OCI-LY3 (cell line): ENCODE measurements around the gene ACACA.

Experiments
- H2AFZ ChIP-seq: fragments of 200-600, 300-600 bp; shearing (Covaris generic); 2 replicates; pipeline ENCODE4 v1.6.0; 2014; ENCODE audit warnings: antibody characterized with exemption, low read depth, low read length
- H3K27ac ChIP-seq: fragments of 200-600, 300-600 bp; sonication (generic); 2 replicates; pipeline ENCODE4 v1.5.1; 2014; ENCODE audit warnings: mild to moderate bottlenecking, low read length, moderate library complexity, mixed read lengths
- H3K27me3 ChIP-seq: fragments of 200-600, 300-600 bp; sonication (generic); 2 replicates; pipeline ENCODE4 v1.6.1; 2014; ENCODE audit warnings: low read depth, low read length, mixed read lengths
- H3K36me3 ChIP-seq: fragments of 200-600, 300-600 bp; sonication (generic); replicated peaks from 2 replicates; pipeline ENCODE3; 2014; ENCODE audit warnings: low read depth, low read length, mixed read lengths
- H3K4me1 ChIP-seq: fragments of 300-600, 200-600 bp; sonication (generic); 2 replicates; pipeline ENCODE4 v1.6.1; 2014; ENCODE audit warnings: low read length, mixed read lengths
- H3K4me2 ChIP-seq: fragments of 200-600, 300-600 bp; sonication (generic); 2 replicates; pipeline ENCODE4 v1.6.1; 2014; ENCODE audit warnings: low read length, mixed read lengths
- H3K4me3 ChIP-seq: fragments of 300-600, 200-600 bp; sonication (generic); 2 replicates; pipeline ENCODE4 v1.5.1; 2014; ENCODE audit warnings: antibody characterized with exemption, mild to moderate bottlenecking, low read length, moderate library complexity
- H3K79me2 ChIP-seq: fragments of 300-600, 200-600 bp; shearing (Covaris generic); 2 replicates; pipeline ENCODE4 v1.6.1; 2014; ENCODE audit warnings: mild to moderate bottlenecking, low read length, mixed read lengths
- H3K9ac ChIP-seq: fragments of 300-600, 200-600 bp; shearing (Covaris generic); 2 replicates; pipeline ENCODE4 v1.6.0; 2014; ENCODE audit warnings: mild to moderate bottlenecking, low read length, moderate library complexity
- H3K9me3 ChIP-seq: fragments of 200-600, 300-600 bp; shearing (Covaris generic); 2 replicates; pipeline ENCODE4 v1.6.1; 2014; ENCODE audit warnings: low read length, mixed read lengths; ENCODE audit not compliant: insufficient read depth
- H4K20me1 ChIP-seq: fragments of 200-600, 300-600 bp; sonication (generic); 2 replicates; pipeline ENCODE4 v1.6.1; 2016; ENCODE audit warnings: low read length, mixed read lengths; ENCODE audit not compliant: insufficient read depth
- CTCF ChIP-seq: fragments of 200-600, 300-600 bp; sonication (generic); IDR thresholded peaks from 2 replicates; pipeline ENCODE4 v1.5.1; 2014; ENCODE audit warnings: antibody characterized with exemption, low read length, low read depth
- EZH2phosphoT487 ChIP-seq: fragments of 200-600 bp; shearing (Covaris generic); IDR thresholded peaks from 2 replicates; pipeline ENCODE4 v1.6.1; 2018; ENCODE audit warnings: antibody characterized with exemption, mixed run types, low read depth

ACACA gene

GRCh38 chr17:37225465-37225864 is 181.2 kb downstream of the ACACA start:
- H3K27ac ChIP-seq: no peak overlapping the region
- H3K4me3 ChIP-seq: no peak overlapping the region
- no peaks in the 10 kb centered on the region for H4K20me1 ChIP-seq
- H3K4me2 ChIP-seq: no peak overlapping the region
- H3K79me2 ChIP-seq: no peaks in the 10 kb centered on the region
- no peak overlapping the region for H3K9ac ChIP-seq
- H3K36me3 ChIP-seq: peaks cover 19% of the 10 kb centered on the region
- no peak for TF ChIP-seq EZH2phosphoT487
- TF ChIP-seq CTCF: no peak
- peaks cover 6% of the 10 kb centered on the region for H3K4me1 ChIP-seq
- no peak overlapping the region for H2AFZ ChIP-seq
- no peaks in the 10 kb centered on the region for H3K9me3 ChIP-seq
- H3K27me3 ChIP-seq: no peaks in the 10 kb centered on the region

GRCh38 chr17:37221865-37222264 is 184.8 kb downstream of the ACACA start:
- Histone ChIP-seq H3K27ac (no peak overlapping the region), H3K4me1 (no peaks in the 10 kb centered on the region), H2AFZ (no peak overlapping the region), H3K4me3 (no peak overlapping the region), H3K79me2 (no peaks in the 10 kb centered on the region), H3K36me3 (peaks cover 25% of the 10 kb centered on the region), H3K9me3 (no peaks in the 10 kb centered on the region), H4K20me1 (no peaks in the 10 kb centered on the region), H3K9ac (no peak overlapping the region), H3K27me3 (no peaks in the 10 kb centered on the region), H3K4me2 (no peak overlapping the region)
- TF ChIP-seq CTCF (no peak), EZH2phosphoT487 (no peak)

- no peak overlapping the region for H2AFZ ChIP-seq
- H3K9me3 ChIP-seq: no peaks in the 10 kb centered on the region
- H3K4me2 ChIP-seq: no peak overlapping the region
- no peak overlapping the region for H3K27ac ChIP-seq
- no peak overlapping the region for H3K9ac ChIP-seq
- H3K27me3 ChIP-seq: no peaks in the 10 kb centered on the region
- no peaks in the 10 kb centered on the region for H3K4me1 ChIP-seq
- peak; percentile 58 for TF ChIP-seq CTCF
- no peak for TF ChIP-seq EZH2phosphoT487
- H3K36me3 ChIP-seq: peaks cover 23% of the 10 kb centered on the region
- H4K20me1 ChIP-seq: no peaks in the 10 kb centered on the region
- H3K79me2 ChIP-seq: no peaks in the 10 kb centered on the region
- no peak overlapping the region for H3K4me3 ChIP-seq
Observed at GRCh38 chr17:37220607-37220953, 186.1 kb downstream of the ACACA start.

GRCh38 chr17:37219876-37220606 is 186.6 kb downstream of the ACACA start:
- no peak overlapping the region for H3K4me3 ChIP-seq
- no peak overlapping the region for H2AFZ ChIP-seq
- H3K27ac ChIP-seq: no peak overlapping the region
- no peaks in the 10 kb centered on the region for H3K9me3 ChIP-seq
- H4K20me1 ChIP-seq: no peaks in the 10 kb centered on the region
- H3K9ac ChIP-seq: no peak overlapping the region
- no peaks in the 10 kb centered on the region for H3K27me3 ChIP-seq
- H3K4me1 ChIP-seq: no peaks in the 10 kb centered on the region
- H3K79me2 ChIP-seq: no peaks in the 10 kb centered on the region
- no peak for TF ChIP-seq EZH2phosphoT487
- no peak for TF ChIP-seq CTCF
- H3K4me2 ChIP-seq: no peak overlapping the region
- H3K36me3 ChIP-seq: peaks cover 17% of the 10 kb centered on the region
